ENCODE data around the gene DNAJC27. TPM values are rescaled to one million over a fixed set of nuclear protein-coding genes. Genes with fewer than 3 reads are reported as not detected.

The DNAJC27 gene
- polyA plus RNA-seq, 2 of the 4 experiments (the other 2 are of a cell fraction) = 2.6 to 7.8 TPM

GRCh38 chr2:24937236-24937635 lies 34.5 kb downstream of the DNAJC27 start:
- H3K4me3 ChIP-seq = no peak overlapping the region
- H3K4me1 ChIP-seq = no peaks in the 10 kb centered on the region
- ChIA-PET CTCF (interaction anchor here (0.6 to 1.1 kb wide), 3 partner anchors 16 to 854 kb away, joined by 3 to 5 read pairs (median 3); no protein-coding TSS in a partner anchor), POLR2A (interaction anchor here (0.6 kb wide), 1 partner anchor 16 kb away, joined by 3 read pairs; no protein-coding TSS in a partner anchor)
- FAIRE-seq (no peak), ATAC-seq (no peak; a peak in 1 of 6 replicates), DNase-seq (ENCODE audit: low read depth in 1 of 2, low spot score in 1 of 2) (no peak)
- WGBS (ENCODE audit: missing lambda C conversion rate) = 53% methylated on average over 2 of the region's 2 CpGs
- H3K9me3 ChIP-seq = no peaks in the 10 kb centered on the region
- TF ChIP-seq ESRRA (IDR thresholded peaks at IDR 0.05; ENCODE audit: borderline replicate concordance, low read length) = no peak
- no peak for TF ChIP-seq EHF (CRISPR knock-in tag; IDR thresholded peaks at IDR 0.05)
- no peak for TF ChIP-seq EHMT2 (IDR thresholded peaks at IDR 0.05; ENCODE audit: low read depth)
- no peak for TF ChIP-seq CEBPB (IDR thresholded peaks at IDR 0.05)
- TF ChIP-seq ZSCAN20 (CRISPR knock-in tag; IDR thresholded peaks at IDR 0.05) = no peak
- no peak for TF ChIP-seq CBX2 (IDR thresholded peaks at IDR 0.05; ENCODE audit: borderline replicate concordance, low read depth)
- no peak for TF ChIP-seq FOXS1 (CRISPR knock-in tag; IDR thresholded peaks at IDR 0.05)
- TF ChIP-seq USF2 (IDR thresholded peaks at IDR 0.05) = no peak
- H3K27ac ChIP-seq = no peak overlapping the region
- H3K4me2 ChIP-seq = peak overlapping the region; percentile 13; the same call in 1 of the 3 replicates

GRCh38 chr2:24935145-24935544 lies 36.6 kb downstream of the DNAJC27 start:
- FAIRE-seq = no peak
- peak in 1 of 2 experiments; percentile 15; a peak in 2 of 6 replicates for ATAC-seq
- 84% methylated on average over 5 of the region's 5 CpGs for WGBS (ENCODE audit: missing lambda C conversion rate)

More at GRCh38 chr2:24935145-24935544, 36.6 kb downstream of the DNAJC27 start:
- ChIA-PET POLR2A (no interaction called here), CTCF (interaction anchor here (0.8 to 1.3 kb wide), 2 partner anchors 24 to 261 kb away, joined by 3 read pairs; no protein-coding TSS in a partner anchor)
- Histone ChIP-seq H3K4me2 (no peak overlapping the region), H3K4me3 (no peak overlapping the region), H3K9me3 (no peaks in the 10 kb centered on the region), H3K27ac (no peak overlapping the region), H3K4me1 (no peaks in the 10 kb centered on the region)
- no peak for DNase-seq (ENCODE audit: low read depth in 1 of 2, low spot score in 1 of 2)
- TF ChIP-seq CHD2 (IDR thresholded peaks at IDR 0.05; ENCODE audit: low read length, partially characterized antibody) (no peak), TP53 (CRISPR knock-in tag; IDR thresholded peaks at IDR 0.05) (no peak), JUNB (IDR thresholded peaks at IDR 0.05) (no peak), REST (IDR thresholded peaks at IDR 0.05) (no peak), USF2 (IDR thresholded peaks at IDR 0.05) (no peak), MAZ (IDR thresholded peaks at IDR 0.05; ENCODE audit: borderline replicate concordance, low read depth, low read length) (no peak), CEBPB (IDR thresholded peaks at IDR 0.05) (no peak), MYC (IDR thresholded peaks at IDR 0.05; ENCODE audit: borderline replicate concordance, low read length) (no peak), RNF2 (IDR thresholded peaks at IDR 0.05; ENCODE audit: borderline replicate concordance, low read depth) (no peak), MAX (IDR thresholded peaks at IDR 0.05) (no peak), NR3C1 (IDR thresholded peaks at IDR 0.05) (no peak), BHLHE40 (IDR thresholded peaks at IDR 0.05; ENCODE audit: low read depth, low read length) (no peak), FOXS1 (CRISPR knock-in tag; IDR thresholded peaks at IDR 0.05) (no peak), EHF (CRISPR knock-in tag; IDR thresholded peaks at IDR 0.05) (no peak), GATA3 (IDR thresholded peaks at IDR 0.05; ENCODE audit: borderline replicate concordance) (no peak), POLR2AphosphoS2 (conservative IDR thresholded peaks at IDR 0.05; ENCODE audit: low read length) (no peak)
- TF ChIP-seq, protein P1, sequence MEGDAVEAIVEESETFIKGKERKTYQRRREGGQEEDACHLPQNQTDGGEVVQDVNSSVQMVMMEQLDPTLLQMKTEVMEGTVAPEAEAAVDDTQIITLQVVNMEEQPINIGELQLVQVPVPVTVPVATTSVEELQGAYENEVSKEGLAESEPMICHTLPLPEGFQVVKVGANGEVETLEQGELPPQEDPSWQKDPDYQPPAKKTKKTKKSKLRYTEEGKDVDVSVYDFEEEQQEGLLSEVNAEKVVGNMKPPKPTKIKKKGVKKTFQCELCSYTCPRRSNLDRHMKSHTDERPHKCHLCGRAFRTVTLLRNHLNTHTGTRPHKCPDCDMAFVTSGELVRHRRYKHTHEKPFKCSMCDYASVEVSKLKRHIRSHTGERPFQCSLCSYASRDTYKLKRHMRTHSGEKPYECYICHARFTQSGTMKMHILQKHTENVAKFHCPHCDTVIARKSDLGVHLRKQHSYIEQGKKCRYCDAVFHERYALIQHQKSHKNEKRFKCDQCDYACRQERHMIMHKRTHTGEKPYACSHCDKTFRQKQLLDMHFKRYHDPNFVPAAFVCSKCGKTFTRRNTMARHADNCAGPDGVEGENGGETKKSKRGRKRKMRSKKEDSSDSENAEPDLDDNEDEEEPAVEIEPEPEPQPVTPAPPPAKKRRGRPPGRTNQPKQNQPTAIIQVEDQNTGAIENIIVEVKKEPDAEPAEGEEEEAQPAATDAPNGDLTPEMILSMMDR (IDR thresholded peaks at IDR 0.05) = no peak
- TF ChIP-seq, protein P2, sequence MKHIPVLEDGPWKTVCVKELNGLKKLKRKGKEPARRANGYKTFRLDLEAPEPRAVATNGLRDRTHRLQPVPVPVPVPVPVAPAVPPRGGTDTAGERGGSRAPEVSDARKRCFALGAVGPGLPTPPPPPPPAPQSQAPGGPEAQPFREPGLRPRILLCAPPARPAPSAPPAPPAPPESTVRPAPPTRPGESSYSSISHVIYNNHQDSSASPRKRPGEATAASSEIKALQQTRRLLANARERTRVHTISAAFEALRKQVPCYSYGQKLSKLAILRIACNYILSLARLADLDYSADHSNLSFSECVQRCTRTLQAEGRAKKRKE (CRISPR knock-in tag; IDR thresholded peaks at IDR 0.05; ENCODE audit: low read depth) = no peak

Data from A549 (cell line).